ENCODE results near the gene SLC7A6.

SLC7A6 gene

DNA sequence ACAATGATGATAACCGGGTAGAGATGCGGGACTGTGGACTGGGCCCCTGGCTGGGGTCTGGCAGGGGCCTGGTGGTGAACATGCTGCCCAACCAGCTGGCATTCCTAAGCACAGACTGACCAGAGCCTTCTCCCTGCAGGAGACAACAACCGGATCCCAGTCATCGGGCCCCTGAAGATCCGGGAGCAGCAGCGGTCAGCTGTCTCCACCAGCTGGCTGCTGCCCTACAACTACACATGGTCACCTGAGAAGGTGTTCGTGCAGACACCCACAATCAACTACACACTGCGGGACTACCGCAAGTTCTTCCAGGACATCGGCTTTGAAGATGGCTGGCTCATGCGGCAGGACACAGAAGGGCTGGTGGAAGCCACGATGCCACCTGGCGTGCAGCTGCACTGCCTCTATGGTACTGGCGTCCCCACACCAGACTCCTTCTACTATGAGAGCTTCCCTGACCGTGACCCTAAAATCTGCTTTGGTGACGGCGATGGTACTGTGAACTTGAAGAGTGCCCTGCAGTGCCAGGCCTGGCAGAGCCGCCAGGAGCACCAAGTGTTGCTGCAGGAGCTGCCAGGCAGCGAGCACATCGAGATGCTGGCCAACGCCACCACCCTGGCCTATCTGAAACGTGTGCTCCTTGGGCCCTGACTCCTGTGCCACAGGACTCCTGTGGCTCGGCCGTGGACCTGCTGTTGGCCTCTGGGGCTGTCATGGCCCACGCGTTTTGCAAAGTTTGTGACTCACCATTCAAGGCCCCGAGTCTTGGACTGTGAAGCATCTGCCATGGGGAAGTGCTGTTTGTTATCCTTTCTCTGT is 5.1 kb upstream of the SLC7A6 start:
- H3K9me3 Mint-ChIP-seq = no peaks in the 10 kb centered on the region
- H3K27me3 Mint-ChIP-seq = no peaks in the 10 kb centered on the region
- ATAC-seq (no peak), DNase-seq (no peak)
- H3K27ac Mint-ChIP-seq = no peak overlapping the region
- peaks cover 33% of the 10 kb centered on the region for H3K4me1 Mint-ChIP-seq
- H3K4me3 Mint-ChIP-seq = no peak overlapping the region

DNA sequence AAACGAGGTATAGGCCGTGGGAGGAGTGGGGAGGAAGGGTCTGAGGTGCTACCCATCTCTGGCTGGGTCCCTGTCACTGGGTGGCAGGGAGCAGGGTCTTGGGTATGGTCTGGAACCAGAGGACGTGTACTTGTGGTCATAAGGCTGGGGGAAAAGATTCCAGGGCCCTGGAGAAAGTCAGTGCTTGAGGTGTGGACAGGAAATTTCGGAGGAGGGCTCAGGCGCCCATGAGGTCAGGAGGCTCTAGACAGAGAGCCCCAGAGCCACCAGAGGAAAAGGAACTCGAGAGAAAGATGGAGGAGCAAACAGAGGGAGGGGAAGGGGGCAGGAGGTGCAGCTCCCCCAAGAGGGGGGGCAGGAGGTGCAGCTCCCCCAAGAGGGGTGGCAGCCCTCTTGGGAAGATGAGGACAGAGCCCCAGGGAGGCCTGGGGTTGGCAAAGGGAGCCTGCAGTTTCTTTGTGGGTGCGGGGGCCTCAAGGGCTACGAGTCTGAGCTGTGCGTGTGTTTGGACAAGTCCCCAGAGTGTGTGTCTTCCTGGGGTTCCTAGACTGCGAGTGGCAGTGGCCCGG is 683 bp upstream of the SLC7A6 start:
- ATAC-seq (no peak), DNase-seq (no peak)

DNA sequence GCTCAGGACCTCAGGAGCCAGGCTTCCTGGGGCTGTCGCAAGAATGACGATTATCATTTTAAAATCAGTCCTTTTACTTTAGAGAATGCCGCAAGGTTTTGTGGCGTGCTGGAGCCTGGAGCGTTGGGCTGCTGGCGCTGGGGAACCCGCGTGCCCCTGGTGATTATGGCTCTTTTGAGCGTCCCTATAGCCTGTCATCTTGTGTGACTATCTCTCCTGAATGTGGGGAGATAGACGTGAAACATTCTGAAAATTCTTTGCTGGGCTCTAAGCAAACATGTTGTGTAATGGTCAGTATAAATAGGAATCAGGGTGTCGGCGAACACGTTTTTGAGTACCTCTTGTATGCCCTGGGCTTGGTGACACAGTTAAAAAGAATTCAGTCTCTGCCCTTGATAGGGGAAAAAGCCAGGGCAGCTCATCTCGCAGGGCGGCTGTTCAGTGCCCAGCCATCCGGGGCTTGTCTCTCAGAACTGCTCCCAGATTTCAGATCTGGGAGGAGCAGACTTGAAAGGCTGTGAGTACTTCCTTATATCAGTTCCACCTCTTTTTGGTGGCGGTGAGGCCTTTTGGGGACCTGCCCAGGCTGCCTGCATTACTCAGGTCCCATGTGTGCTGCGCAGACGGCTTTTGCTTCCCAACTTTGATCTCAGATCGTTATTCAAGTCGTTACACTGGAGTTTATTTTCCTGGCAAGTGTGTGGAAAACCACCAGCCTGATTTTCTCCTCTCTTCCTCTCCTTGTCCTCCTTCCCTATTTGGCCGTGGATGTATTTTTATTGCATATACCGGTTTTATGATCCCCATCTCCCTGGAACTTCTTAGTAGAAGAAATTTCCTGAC is 973 bp downstream of the SLC7A6 start:
- Mint-ChIP-seq H3K9me3 (no peaks in the 10 kb centered on the region), H3K27me3 (no peaks in the 10 kb centered on the region), H3K27ac (peak overlapping the region; percentile 95 to 96), H3K4me3 (peak overlapping the region; percentile 87 to 95), H3K4me1 (peaks cover 76% of the 10 kb centered on the region)
- DNase-seq = peak in 1 of 2 donors; percentile 52
- ATAC-seq = peak; percentile 18

More for the DNA sequence above, 683 bp upstream of the SLC7A6 start:
- Mint-ChIP-seq H3K4me1 (peaks cover 60% of the 10 kb centered on the region), H3K27me3 (no peaks in the 10 kb centered on the region), H3K4me3 (peak overlapping the region; percentile 86 to 95), H3K27ac (peak overlapping the region; percentile 91 to 96), H3K9me3 (no peaks in the 10 kb centered on the region)

DNA sequence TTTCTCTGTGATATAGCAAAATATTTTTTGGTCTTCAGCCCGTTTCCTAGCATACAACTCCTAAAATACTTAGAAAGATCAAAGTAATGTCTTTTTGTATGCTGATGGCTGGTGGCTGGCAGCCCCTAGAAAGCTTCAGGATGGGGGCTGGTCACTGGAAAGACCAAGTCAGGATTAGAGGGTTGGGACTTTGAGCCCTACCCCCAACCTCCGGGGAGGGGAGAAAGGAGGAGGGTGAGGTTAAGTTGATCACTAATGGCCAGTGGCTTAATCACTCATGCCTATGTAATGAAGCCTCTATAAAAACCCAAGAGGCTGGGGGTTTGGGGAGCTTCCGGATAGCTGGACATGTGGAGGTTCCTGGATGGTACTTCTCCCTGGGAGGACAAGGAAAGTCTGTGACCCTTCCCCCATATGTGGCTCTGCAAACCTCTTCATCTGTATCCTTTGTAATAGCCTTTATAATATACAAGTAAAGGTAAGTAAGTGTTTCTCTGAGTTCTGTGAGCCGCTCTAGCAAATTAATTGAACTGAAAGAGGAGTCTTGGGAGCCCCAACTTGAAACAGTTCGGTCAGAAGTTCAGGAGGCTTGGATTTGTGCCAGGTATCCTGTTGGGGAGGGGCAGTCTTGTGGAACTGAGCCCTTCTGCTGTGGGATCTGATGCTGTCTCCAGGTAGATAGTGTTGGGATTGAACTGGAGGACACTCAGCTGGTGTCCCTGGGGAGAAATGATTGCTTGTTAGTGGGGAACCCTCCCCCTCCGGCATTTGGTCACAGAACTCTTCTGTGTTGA is 3.5 kb downstream of the SLC7A6 start:
- peaks cover 86% of the 10 kb centered on the region for H3K4me1 Mint-ChIP-seq
- peak overlapping the region; percentile 65 to 77 for H3K27ac Mint-ChIP-seq
- H3K27me3 Mint-ChIP-seq = no peaks in the 10 kb centered on the region
- no peak for DNase-seq
- H3K9me3 Mint-ChIP-seq = no peaks in the 10 kb centered on the region
- H3K4me3 Mint-ChIP-seq = peak overlapping the region; percentile 70 to 78
- ATAC-seq = no peak

DNA sequence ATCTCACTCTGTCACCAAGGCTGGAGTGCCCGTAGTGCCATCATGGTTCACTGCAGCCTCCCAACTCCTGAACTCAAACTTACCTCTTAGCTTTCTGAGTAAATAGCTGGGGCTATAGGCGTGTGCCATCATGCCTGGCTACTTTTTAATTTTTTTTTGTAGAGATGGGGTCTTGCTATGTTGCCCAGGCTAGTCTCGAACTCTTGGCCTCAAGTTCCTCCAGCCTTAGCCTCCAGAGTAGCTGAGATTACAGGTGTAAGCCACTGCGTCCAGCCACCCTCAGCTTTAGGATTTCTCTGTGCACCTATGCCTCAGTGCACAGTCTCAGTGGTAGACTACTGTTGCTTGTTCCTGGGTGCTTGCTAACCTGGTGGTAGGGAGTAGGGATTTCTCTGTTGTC is 5.5 kb downstream of the SLC7A6 start:
- DNase-seq = no peak
- Mint-ChIP-seq H3K4me3 (peak overlapping the region; percentile 66 to 76), H3K27ac (peak overlapping the region; percentile 92 to 99), H3K4me1 (peaks cover 94% of the 10 kb centered on the region), H3K9me3 (no peaks in the 10 kb centered on the region), H3K27me3 (no peaks in the 10 kb centered on the region)
- peak; percentile 47 for ATAC-seq

DNA sequence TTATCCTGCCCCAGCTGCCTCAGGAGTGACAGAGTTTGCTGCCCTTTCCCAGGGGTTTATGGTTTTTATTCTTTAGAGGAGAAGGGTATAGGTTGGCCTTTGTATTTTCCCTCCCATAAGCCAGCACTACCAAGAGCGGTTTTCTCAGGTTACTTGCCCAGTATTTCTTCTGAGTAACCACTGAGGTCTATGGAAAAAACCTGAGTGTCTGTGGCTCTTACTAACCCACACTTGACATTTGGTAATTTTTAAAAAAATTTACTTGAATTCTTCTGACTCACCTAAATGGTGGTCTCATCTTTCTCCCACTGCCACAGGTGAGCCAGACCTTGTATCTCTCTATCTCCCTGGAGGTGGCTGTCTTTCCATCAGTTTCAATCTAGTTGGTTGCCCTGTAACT is 6.0 kb downstream of the SLC7A6 start:
- ATAC-seq (peak; percentile 80), DNase-seq (no peak)
- Mint-ChIP-seq H3K27me3 (no peaks in the 10 kb centered on the region), H3K4me1 (peaks cover 98% of the 10 kb centered on the region), H3K27ac (peak overlapping the region; percentile 92 to 99), H3K4me3 (peak overlapping the region; percentile 66 to 76), H3K9me3 (no peaks in the 10 kb centered on the region)

DNA sequence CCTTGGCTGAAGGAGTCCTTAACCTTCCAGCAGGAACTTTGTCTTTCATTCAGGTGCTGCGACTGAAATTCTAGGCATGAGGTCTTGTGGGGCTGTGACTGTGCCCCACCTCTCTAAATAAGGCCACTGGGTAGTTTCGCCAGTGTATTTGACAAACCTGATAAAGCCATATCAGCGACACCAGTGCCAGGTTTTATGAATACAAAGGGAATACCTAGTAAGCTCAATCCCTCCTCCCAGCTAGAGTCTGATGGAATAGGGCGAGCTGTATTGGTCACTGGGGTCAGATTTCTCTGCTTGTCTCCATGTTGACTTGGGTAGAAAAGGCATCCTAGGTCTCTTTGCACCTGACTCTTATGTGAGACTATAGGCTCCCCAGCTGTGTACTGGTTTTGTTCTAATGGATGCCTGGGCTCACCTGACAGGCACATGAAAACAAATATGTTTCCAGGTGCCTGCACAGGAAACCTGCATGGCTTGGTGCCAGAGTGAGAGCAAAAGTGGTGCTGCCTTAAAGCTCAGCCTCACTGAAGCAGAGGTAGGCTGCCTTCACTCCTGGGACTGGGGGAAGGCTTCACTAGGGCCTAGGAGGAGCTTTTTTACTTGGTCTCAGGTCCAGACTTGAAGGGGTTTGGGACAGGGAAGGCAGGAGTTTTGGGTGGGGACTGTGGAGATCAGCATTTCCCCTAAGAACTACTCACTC is 8.3 kb downstream of the SLC7A6 start:
- peak overlapping the region; percentile 67 to 80 for H3K4me3 Mint-ChIP-seq
- ATAC-seq (no peak), DNase-seq (no peak)
- H3K27me3 Mint-ChIP-seq = no peaks in the 10 kb centered on the region
- H3K4me1 Mint-ChIP-seq = peaks cover 88% of the 10 kb centered on the region
- H3K27ac Mint-ChIP-seq = peak overlapping the region; percentile 66 to 86
- no peaks in the 10 kb centered on the region for H3K9me3 Mint-ChIP-seq

DNA sequence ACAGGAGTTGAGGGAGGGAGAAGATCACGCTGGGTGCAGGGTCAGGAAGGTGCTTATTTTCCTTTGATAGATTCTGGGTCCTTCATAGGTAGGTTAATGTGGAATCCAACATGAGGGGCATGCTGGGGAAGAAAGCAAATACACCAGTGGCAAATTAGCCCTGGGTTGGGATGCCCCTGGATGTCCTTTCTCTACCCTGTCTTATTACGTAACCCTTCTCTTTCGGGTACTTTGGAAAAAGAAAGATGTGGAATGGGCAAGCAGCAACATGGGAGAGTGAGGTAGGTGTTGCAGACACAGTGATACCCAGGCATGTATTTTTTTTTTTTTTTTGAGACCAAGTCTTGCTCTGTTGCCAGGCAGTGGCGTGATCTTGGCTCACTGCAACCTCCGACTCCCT is 9.1 kb downstream of the SLC7A6 start:
- H3K27me3 Mint-ChIP-seq = no peaks in the 10 kb centered on the region
- H3K4me1 Mint-ChIP-seq = peaks cover 80% of the 10 kb centered on the region
- peak overlapping the region; percentile 67 to 80 for H3K4me3 Mint-ChIP-seq
- DNase-seq (no peak), ATAC-seq (no peak)
- peak overlapping the region; percentile 66 to 86 for H3K27ac Mint-ChIP-seq
- no peaks in the 10 kb centered on the region for H3K9me3 Mint-ChIP-seq

DNA sequence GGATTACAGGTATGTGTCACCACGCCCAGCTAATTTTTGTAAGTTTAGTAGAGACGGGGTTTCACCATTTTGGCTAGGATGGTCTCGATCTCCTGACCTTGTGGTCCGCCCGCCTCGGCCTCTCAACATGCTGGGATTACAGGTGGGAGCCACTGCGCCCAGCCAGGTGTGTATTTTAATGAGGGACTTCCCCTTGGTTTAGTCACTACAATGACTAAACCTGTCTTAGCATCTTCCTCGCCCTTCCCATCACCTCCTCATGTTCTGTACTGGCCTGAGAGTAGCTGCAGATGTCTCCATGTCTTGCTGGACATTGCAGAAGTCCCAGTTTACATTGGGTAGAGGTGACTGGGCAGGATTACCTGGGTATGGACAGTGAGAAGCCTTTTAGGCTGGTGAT is 9.6 kb downstream of the SLC7A6 start:
- H3K27ac Mint-ChIP-seq = peak overlapping the region; percentile 66 to 93
- no peak for DNase-seq

DNA sequence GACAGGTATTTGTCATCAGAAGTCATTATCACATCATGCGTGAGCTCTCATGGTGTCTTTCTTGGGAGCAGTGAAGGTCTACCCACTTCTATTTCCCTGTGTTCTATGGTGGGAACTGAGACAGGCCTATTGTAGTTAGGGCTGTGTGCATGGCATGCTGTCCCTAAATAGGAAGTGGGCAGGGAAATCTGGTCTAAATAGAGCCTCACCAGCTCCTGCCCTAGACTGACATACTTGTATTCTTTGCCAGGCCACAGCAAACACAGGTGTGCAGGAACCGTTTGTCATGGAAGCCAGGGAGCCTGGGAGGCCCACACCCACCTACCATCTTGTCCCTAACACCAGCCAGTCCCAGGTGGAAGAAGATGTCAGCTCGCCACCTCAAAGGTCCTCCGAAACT is 10.1 kb downstream of the SLC7A6 start:
- H3K9me3 Mint-ChIP-seq = no peaks in the 10 kb centered on the region
- ATAC-seq = no peak
- peak overlapping the region; percentile 66 to 93 for H3K27ac Mint-ChIP-seq
- H3K27me3 Mint-ChIP-seq = no peaks in the 10 kb centered on the region
- no peak for DNase-seq
- peaks cover 76% of the 10 kb centered on the region for H3K4me1 Mint-ChIP-seq
- H3K4me3 Mint-ChIP-seq = peak overlapping the region; percentile 64 to 80

More for the DNA sequence above, 9.6 kb downstream of the SLC7A6 start:
- Mint-ChIP-seq H3K4me1 (peaks cover 77% of the 10 kb centered on the region), H3K9me3 (no peaks in the 10 kb centered on the region), H3K4me3 (peak overlapping the region; percentile 49 to 80), H3K27me3 (no peaks in the 10 kb centered on the region)
- no peak for ATAC-seq

DNA sequence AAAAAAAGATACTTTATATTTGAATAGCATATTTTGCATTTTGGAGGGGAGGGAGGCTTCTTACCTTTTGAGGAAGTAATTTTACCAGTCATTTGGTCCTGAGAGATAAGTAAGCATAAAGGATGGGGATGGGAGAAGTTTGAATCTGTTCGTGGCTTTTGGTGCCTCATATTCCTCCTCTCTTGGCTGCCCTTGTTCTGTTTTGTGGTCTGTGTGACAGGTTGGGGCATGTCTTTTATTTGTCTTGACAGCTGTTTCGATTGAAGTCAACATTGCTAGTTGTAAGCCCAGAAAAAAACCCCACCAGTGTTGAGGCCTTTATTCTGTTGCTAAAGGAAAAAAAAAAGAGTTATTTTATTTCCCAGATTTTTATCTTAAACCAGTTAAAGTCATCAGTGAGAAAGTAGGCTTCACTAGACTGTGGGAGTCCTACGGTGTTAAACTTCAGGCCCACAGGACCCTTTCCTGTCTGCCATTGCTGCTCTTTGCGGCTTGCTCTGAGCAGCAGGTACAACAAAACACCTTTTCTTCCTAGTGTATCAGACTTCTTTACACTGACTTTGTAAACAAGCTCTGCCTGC is 11.4 kb downstream of the SLC7A6 start:
- H3K4me3 Mint-ChIP-seq = peak overlapping the region; percentile 64 to 71
- H3K27ac Mint-ChIP-seq = peak overlapping the region; percentile 93 to 94
- H3K27me3 Mint-ChIP-seq = no peaks in the 10 kb centered on the region
- ATAC-seq (peak; percentile 92), DNase-seq (peak in 1 of 2 donors; percentile 59)
- H3K9me3 Mint-ChIP-seq = no peaks in the 10 kb centered on the region
- H3K4me1 Mint-ChIP-seq = peaks cover 74% of the 10 kb centered on the region

DNA sequence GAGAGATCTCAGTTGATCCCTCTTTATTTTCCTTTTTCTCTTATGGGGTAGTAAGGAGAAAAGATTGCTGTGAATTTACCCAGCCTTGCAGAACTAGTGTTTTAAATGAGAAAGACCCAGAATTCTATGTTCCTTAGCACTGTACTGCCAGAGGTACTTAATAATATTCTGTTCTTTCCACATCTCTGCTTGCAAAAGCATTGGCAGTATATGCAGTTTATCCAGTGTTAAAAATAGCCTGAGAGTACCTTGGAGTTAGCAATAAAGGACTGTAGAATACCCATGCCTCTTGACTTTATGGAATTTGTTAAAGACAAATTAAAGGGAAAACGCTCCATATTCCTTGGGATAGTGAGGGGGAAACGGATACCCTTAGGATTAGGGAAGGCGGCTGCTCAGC is 11.9 kb downstream of the SLC7A6 start:
- ATAC-seq (peak; percentile 2), DNase-seq (no peak)
- no peaks in the 10 kb centered on the region for H3K9me3 Mint-ChIP-seq
- H3K27ac Mint-ChIP-seq = peak overlapping the region; percentile 92 to 94
- H3K4me1 Mint-ChIP-seq = peaks cover 74% of the 10 kb centered on the region
- H3K27me3 Mint-ChIP-seq = no peaks in the 10 kb centered on the region
- peak overlapping the region; percentile 64 to 71 for H3K4me3 Mint-ChIP-seq

DNA sequence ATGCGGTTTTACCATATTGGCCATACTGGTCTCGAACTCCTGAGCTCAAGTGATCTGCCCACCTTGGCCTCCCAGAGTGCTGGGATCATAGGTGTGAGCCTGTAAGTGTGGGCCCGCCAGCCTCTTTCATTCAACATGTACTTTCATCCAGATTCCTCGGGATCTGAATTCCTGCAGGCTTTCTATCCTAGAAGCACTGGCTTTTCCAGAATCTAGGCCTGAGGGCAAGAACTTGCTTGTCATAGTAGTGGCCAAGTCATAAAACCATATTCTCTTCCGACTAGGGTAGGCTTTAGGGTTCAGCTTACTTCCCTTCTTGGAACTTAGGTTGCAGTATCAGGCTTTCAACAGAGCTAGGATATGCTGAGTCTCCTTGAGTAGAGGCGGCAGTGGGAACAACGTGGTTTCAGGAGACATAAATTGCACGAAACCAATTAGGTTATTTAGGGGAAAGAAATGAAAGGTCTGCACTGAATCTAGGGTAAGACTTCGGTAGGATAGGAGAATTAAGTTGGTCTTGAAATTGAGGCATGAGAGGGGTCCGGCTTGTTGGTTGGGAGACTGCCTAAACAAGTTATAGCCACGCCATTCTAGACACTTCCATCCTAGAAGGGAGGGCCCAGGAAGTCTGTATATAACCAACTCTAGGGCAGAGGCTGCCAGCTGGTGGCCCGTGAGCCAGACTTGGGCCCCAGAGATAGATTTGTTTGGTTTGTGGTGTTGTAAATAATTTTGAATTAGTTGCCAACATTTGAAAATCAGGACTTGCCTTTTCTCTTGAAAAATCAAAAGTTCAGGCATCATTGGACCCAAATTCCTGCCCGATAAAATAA is 15.6 kb downstream of the SLC7A6 start:
- H3K27ac Mint-ChIP-seq = peak overlapping the region in 1 of 2 donors; percentile 54
- H3K4me1 Mint-ChIP-seq = peaks cover 74% of the 10 kb centered on the region
- no peak for ATAC-seq
- H3K27me3 Mint-ChIP-seq = no peaks in the 10 kb centered on the region
- DNase-seq = no peak
- H3K4me3 Mint-ChIP-seq = peak overlapping the region in 1 of 2 donors; percentile 4
- H3K9me3 Mint-ChIP-seq = no peaks in the 10 kb centered on the region
